ENCODE data around the gene DYNLT3. TPM values are rescaled to one million over a fixed set of nuclear protein-coding genes. Genes with fewer than 3 reads are reported as not detected.

Gene DYNLT3
- polyA plus RNA-seq, 6 donors from 2014 or later: 24.3 to 52.2 (median 32.7) TPM

DNA sequence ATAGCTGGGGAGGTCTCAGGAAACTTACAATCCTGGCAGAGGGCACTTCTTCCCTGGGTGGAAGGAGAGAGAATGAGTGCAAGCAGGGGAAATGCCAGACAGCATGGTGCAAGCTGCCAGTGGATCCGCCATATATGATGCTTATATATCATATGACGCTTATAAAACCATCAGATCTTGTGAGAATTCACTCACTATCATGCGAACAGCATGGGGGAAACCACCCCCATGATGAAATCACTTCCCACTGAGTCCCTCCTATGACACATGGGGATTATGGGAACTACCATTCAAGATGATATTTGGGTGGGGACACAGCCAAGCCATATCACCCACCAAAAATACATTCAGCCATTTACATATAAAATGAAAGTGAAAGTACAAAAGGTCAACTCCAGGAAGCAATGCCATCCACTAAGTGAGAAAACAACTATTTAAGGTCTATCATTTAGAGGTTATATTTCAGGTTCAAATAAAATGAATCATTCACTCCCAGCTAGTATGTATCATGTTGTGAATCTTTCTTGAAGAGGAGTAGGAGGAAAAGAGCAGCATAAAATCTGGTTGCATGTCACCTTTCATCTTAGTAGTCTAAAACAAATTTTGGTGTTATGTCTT, 20.3 kb upstream of the DYNLT3 start:
- Mint-ChIP-seq H3K27ac (no peak overlapping the region), H3K4me3 (peak overlapping the region in 1 of 8 donors; percentile 6), H3K36me3 (no peaks in the 10 kb centered on the region), H3K4me1 (peaks cover 3 to 7% (median 4%) of the 10 kb centered on the region in 3 donors), H3K9me3 (peaks cover 3 to 14% (median 10%) of the 10 kb centered on the region in 7 donors), H3K27me3 (peaks cover under 1 to 27% (median 9%) of the 10 kb centered on the region in 3 donors)
- DNase-seq (no peak), ATAC-seq (ENCODE audit: low read depth in 2 of 2) (no peak)

DNA sequence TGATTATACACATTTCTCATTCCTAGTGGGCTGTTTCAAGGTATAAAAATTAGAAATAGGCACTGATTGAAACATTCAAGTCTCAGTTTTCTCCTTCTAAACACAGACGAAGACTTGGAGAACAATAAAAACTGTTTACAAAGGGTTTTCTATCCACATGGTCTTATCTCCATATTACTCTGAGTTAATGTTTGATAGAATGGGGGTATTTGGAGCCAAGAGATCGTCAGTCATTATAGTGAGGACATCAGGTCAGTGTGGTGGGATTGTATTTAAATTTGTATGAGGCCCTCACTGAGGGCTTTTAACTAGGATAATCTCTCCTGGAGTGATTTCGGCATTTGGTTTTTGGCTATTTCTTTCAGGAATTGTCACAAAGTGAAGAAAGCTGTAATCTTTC, 16.4 kb upstream of the DYNLT3 start:
- Mint-ChIP-seq H3K27me3 (peaks cover 17 to 36% (median 21%) of the 10 kb centered on the region in 3 donors), H3K4me3 (no peak overlapping the region), H3K9me3 (peaks cover 3 to 10% (median 5%) of the 10 kb centered on the region in 7 donors), H3K4me1 (peaks cover 3 to 7% (median 4%) of the 10 kb centered on the region in 3 donors), H3K36me3 (no peaks in the 10 kb centered on the region), H3K27ac (no peak overlapping the region)
- ATAC-seq (ENCODE audit: low read depth in 2 of 2) (no peak), DNase-seq (no peak)

DNA sequence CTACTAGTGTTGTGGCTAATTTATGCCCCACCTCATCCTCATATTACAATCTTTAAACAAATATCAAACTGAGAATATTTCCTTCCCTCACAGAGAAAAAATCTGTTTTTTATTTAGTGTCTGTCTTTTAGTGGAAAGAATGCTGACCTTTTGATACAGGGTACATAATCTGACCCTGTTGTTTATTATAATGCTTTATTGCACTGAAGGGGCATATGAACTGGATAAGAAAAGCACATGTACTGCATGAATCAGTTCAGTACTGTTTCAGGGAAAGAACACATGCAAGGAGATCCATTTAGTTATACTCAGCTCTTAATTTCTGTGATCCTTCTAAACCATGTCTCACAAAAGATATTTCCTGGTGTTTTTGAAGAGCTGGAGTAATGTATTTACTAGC, 15.5 kb upstream of the DYNLT3 start:
- no peak for ATAC-seq (ENCODE audit: low read depth in 2 of 2)
- no peak for DNase-seq
- Mint-ChIP-seq H3K36me3 (no peaks in the 10 kb centered on the region), H3K9me3 (peaks cover 3 to 10% (median 5%) of the 10 kb centered on the region in 7 donors), H3K4me3 (no peak overlapping the region), H3K4me1 (peaks cover 2 to 7% (median 3%) of the 10 kb centered on the region in 3 donors), H3K27me3 (peaks cover 17 to 44% (median 20%) of the 10 kb centered on the region in 3 donors), H3K27ac (no peak overlapping the region)

DNA sequence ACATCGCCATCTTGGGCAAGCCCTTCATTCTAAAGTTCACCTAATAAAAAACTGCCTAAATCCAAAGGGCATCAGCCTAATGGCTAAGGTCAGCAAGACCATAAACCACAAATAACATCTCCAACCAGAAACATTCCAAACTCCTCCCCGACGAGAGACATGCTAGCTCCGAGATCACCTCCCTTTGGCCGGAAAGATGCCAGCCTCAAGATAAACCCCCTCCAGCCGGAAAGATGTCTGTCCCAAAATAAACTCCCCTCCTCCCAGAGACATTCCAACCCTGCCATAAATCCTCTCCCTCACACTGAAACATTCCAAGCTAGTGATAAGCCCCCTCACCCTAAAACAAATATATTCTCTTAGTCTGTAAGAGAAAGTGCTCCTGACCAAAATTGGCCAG, 13.3 kb upstream of the DYNLT3 start:
- ATAC-seq (ENCODE audit: low read depth in 2 of 2): no peak
- peaks cover 0 to 4% (median 0%) of the 10 kb centered on the region in 7 donors for H3K9me3 Mint-ChIP-seq
- no peak for DNase-seq
- H3K27ac Mint-ChIP-seq: no peak overlapping the region
- H3K4me3 Mint-ChIP-seq: no peak overlapping the region
- no peaks in the 10 kb centered on the region for H3K4me1 Mint-ChIP-seq
- H3K36me3 Mint-ChIP-seq: no peaks in the 10 kb centered on the region
- H3K27me3 Mint-ChIP-seq: peaks cover 17 to 51% (median 22%) of the 10 kb centered on the region in 3 donors

DNA sequence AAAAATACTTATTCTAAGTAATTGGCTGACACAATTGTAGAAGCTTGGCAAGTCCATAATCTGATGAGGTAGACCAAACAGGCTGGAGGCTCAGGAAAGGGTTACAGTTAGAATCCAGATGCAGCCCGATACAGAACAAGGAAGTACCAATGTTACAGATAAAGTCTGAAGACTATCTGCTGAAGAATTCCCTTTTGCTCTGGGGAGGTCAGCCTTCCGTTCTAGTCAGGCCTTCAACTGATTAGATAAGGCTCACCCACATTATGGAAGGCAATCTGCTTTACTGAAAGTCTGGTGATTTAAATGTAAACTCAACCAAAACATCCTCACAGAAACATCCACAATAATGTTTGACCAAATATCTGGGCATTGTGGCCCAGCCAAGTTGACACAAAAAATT, 7.4 kb upstream of the DYNLT3 start:
- H3K9me3 Mint-ChIP-seq: peaks cover 0 to 2% (median 0%) of the 10 kb centered on the region in 7 donors

DNA sequence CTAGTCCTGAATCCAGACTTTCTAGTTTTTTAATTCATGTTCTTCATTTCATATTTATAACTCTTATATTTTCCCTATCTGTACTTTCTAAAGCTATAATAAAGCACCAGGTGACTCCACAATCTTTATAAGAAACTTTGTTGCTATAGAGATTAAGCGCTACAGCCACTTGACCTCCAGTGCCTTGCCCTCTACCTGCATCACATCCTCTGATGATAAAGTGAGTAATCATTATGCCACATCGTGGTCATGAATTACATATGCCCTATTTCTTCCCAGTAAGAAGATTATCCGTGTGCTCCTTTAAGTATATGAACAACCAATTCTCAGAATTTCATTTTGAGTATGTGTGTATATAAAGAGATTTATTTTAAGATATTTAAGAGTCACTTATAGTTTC, 6.8 kb upstream of the DYNLT3 start:
- Mint-ChIP-seq H3K36me3 (no peaks in the 10 kb centered on the region), H3K27ac (peak overlapping the region in 1 of 6 donors; percentile 48), H3K9me3 (peaks cover 0 to 5% (median 0%) of the 10 kb centered on the region in 7 donors), H3K27me3 (peaks cover 0 to 54% (median 10%) of the 10 kb centered on the region in 3 donors), H3K4me3 (no peak overlapping the region), H3K4me1 (no peaks in the 10 kb centered on the region)
- no peak for ATAC-seq (ENCODE audit: low read depth in 2 of 2)
- no peak for DNase-seq

More for the DNA sequence above, 7.4 kb upstream of the DYNLT3 start:
- no peak for DNase-seq
- no peak for ATAC-seq (ENCODE audit: low read depth in 2 of 2)
- H3K4me3 Mint-ChIP-seq: no peak overlapping the region
- H3K4me1 Mint-ChIP-seq: no peaks in the 10 kb centered on the region
- no peaks in the 10 kb centered on the region for H3K36me3 Mint-ChIP-seq
- H3K27me3 Mint-ChIP-seq: peaks cover 0 to 54% (median 10%) of the 10 kb centered on the region in 3 donors
- H3K27ac Mint-ChIP-seq: no peak overlapping the region

DNA sequence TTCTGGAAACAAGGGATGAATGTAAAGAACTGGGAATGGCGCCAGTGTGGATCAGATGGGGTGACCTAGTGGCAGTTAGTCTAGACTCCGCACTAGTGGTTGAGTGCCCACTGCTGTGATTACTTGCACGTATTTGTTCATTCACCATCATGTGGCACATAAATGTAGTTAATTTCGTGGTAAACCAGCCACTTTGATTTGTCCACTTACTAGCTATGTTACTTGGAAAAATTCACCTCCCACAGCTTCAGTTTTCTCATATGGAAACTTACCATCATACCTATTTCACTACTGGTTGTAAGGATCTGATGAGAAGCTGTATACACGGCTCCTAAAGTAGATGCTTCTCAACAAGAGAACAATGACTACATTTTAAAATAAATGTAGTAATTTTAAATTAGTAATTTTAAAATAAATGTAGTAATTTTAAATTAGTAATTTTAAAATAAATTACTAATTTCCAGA, 394 bp upstream of the DYNLT3 start:
- H3K9me3 Mint-ChIP-seq: peaks cover 0 to 5% (median 0%) of the 10 kb centered on the region in 7 donors
- peaks cover 0 to 16% (median 9%) of the 10 kb centered on the region in 3 donors for H3K4me1 Mint-ChIP-seq
- H3K27me3 Mint-ChIP-seq: peaks cover 0 to 19% (median 0%) of the 10 kb centered on the region in 3 donors
- peak overlapping the region; percentile 93 to 98 (median 96) for H3K27ac Mint-ChIP-seq
- ATAC-seq (ENCODE audit: low read depth in 2 of 2) (no peak), DNase-seq (no peak)
- H3K36me3 Mint-ChIP-seq: no peaks in the 10 kb centered on the region
- peak overlapping the region; percentile 77 to 93 (median 91) for H3K4me3 Mint-ChIP-seq

DNA sequence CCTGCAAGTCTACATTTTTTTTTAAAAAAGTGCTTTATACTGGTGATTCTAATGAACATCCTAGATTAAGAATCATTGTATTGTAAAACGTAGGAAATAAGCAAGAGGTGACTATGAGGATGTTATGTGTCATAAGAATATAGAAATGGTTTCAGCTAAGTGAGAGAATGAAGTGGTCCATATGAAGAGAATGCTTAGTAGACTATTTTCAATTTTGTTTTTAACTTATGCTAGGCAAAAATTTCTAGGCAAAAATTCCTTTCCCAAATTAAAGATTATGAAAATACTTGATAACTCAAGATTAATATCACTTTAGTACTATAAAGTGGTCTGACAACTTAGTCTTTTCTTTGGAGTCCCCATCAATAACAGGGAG, 825 bp downstream of the DYNLT3 start:
- peaks cover 0 to 15% (median 0%) of the 10 kb centered on the region in 3 donors for H3K27me3 Mint-ChIP-seq
- DNase-seq: no peak
- no peak for ATAC-seq (ENCODE audit: low read depth in 2 of 2)

DNA sequence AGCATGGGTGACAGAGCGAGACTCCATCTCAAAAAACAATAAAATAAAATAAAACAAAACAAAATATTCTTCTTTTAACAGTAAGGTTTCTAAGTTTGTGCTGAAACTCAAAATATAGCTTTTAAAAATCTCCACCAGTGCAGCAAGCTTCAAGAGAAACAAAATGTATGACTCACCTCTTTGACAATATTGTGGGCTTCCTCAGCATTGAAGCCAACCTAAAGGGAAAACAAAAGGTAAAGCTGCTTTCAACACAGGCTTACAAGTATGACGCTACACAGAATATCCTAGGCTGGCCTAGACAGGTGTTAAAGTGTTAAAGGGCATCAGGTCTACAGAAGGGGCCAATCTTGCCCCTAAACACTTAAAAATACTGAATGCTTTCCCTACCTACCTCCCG, 1.2 kb downstream of the DYNLT3 start:
- H3K4me1 Mint-ChIP-seq: peaks cover 0 to 16% (median 9%) of the 10 kb centered on the region in 3 donors
- peaks cover 0 to 2% of the 10 kb centered on the region in 2 donors for H3K36me3 Mint-ChIP-seq
- H3K27ac Mint-ChIP-seq: peak overlapping the region in 2 of 6 donors; percentile 88 to 93
- H3K9me3 Mint-ChIP-seq: peaks cover 0 to 4% (median 0%) of the 10 kb centered on the region in 7 donors
- H3K27me3 Mint-ChIP-seq: peaks cover 0 to 11% (median 0%) of the 10 kb centered on the region in 3 donors
- DNase-seq (no peak), ATAC-seq (ENCODE audit: low read depth in 2 of 2) (no peak)
- H3K4me3 Mint-ChIP-seq: peak overlapping the region in 7 of 8 donors; percentile 64 to 93 (median 78)

More for the DNA sequence above, 825 bp downstream of the DYNLT3 start:
- Mint-ChIP-seq H3K27ac (peak overlapping the region; percentile 27 to 97 (median 84)), H3K4me1 (peaks cover 0 to 16% (median 9%) of the 10 kb centered on the region in 3 donors), H3K9me3 (peaks cover 0 to 5% (median 0%) of the 10 kb centered on the region in 7 donors), H3K4me3 (peak overlapping the region; percentile 77 to 93 (median 86)), H3K36me3 (no peaks in the 10 kb centered on the region)

DNA sequence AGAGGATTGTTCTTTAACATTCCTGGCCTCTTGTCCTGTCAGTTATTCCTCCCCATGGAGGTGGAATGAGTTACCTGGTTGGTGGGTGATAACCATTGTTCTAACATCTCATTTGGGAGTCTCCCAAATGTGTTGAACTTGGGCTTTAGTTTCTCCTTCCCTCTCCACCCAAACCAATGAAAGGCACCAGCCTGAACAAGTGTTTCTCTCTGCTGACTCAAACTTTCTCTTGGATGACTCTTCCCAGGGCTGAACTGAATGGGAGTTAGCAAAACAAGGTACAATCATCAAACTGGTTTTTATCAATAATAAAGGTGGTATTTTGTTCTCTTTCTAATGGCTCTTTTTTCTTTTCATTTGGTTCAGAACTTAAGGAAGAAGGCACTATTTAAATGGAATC, 2.7 kb downstream of the DYNLT3 start:
- H3K36me3 Mint-ChIP-seq: peaks cover 0 to 7% of the 10 kb centered on the region in 2 donors
- peaks cover 0 to 3% (median 0%) of the 10 kb centered on the region in 7 donors for H3K9me3 Mint-ChIP-seq
- DNase-seq (no peak), ATAC-seq (ENCODE audit: low read depth in 2 of 2) (no peak)
- peaks cover 0 to 10% (median 0%) of the 10 kb centered on the region in 3 donors for H3K27me3 Mint-ChIP-seq
- H3K4me3 Mint-ChIP-seq: no peak overlapping the region
- H3K27ac Mint-ChIP-seq: peak overlapping the region in 2 of 6 donors; percentile 49 to 56
- H3K4me1 Mint-ChIP-seq: peaks cover 0 to 16% (median 9%) of the 10 kb centered on the region in 3 donors

DNA sequence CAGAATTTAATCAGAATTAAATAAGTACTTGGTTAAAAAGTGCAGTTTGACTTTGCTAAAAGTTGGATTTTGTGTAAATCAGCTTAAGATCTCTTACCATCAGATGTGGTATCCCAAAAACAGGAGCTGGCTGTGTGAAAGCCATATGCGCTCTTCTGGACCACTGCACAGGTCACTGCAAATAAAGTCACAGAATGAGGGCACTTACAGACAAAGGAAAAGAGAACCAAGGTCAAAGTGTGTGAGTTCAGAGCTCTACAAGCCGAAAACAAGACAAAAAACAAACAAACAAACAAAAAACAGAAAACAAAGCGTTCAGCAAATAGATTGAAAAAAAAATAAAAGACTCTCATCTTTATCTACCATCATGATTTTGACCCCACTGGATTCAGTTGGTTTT, 6.4 kb downstream of the DYNLT3 start:
- Mint-ChIP-seq H3K36me3 (peaks cover 0 to 11% of the 10 kb centered on the region in 2 donors), H3K4me3 (no peak overlapping the region), H3K4me1 (peaks cover 0 to 6% (median 0%) of the 10 kb centered on the region in 3 donors), H3K27ac (peak overlapping the region in 1 of 6 donors; percentile 86), H3K9me3 (no peaks in the 10 kb centered on the region), H3K27me3 (peaks cover 0 to 14% (median 0%) of the 10 kb centered on the region in 3 donors)
- DNase-seq (no peak), ATAC-seq (ENCODE audit: low read depth in 2 of 2) (no peak)

DNA sequence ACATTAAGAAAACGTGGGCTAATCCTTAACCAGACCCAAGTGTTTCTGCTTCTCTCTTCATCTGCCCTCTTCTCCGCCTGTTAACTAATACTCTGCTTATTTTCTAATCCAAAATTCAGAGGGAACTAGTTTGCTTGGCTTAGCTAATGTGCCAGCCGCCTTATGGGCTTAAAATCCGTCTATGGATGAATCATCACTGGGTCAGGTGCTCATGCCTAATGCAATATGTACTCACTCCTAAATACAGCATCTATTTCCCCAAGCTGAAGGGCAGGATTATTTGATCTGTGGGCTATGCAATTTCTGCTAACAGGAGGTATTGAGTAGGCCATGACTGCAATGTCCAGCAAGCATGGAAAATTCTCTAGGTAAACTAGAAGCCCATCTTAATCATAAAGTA, 12.4 kb downstream of the DYNLT3 start:
- ATAC-seq (ENCODE audit: low read depth in 2 of 2): no peak
- H3K9me3 Mint-ChIP-seq: no peaks in the 10 kb centered on the region
- H3K27ac Mint-ChIP-seq: no peak overlapping the region
- peaks cover 0 to 2% (median 2%) of the 10 kb centered on the region in 3 donors for H3K4me1 Mint-ChIP-seq
- peaks cover 0 to 8% (median 0%) of the 10 kb centered on the region in 3 donors for H3K27me3 Mint-ChIP-seq
- H3K36me3 Mint-ChIP-seq: peaks cover 0 to 4% of the 10 kb centered on the region in 2 donors
- H3K4me3 Mint-ChIP-seq: no peak overlapping the region
- DNase-seq: no peak

DNA sequence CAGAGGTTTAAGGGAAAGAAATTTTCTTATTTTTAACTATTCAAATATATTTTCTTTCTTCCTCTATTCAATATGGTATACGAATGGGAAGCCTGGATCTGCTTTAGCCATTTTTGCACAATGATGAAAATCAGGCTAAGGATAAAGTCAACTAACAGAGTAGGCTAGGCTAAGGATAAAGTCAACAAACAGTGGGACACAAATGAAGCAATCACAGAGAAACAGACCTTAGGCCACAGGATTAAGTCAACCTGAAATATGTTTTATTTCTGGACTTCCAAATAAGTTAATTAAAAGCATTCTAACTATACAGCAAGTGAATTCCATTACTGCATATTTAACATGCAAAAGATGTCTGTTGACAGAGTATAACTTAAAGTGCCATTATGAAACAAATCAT, 17.0 kb downstream of the DYNLT3 start:
- H3K4me3 Mint-ChIP-seq: no peak overlapping the region

DNA sequence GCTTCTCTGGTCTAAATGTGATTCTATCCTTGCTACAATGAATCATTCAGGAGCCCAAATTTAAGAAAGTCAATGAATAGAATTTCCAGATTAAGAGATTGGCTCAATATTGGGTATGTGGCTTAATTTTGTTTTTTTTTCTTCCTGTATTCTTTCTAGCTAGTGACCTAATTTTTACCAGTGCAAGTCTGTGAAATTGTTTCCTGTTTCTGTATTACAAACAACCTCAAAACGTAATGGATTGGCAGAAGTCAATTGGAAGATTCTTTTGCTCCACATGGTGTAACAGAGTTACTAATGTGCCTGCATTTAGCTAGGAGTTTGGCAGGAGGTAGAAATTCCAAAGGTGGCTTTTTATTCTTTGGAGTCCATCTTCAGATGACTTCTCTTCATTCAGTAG, 17.6 kb downstream of the DYNLT3 start:
- H3K9me3 Mint-ChIP-seq: no peaks in the 10 kb centered on the region
- peaks cover 5 to 16% (median 16%) of the 10 kb centered on the region in 3 donors for H3K4me1 Mint-ChIP-seq
- peak overlapping the region in 1 of 8 donors; percentile 36 for H3K4me3 Mint-ChIP-seq
- H3K27ac Mint-ChIP-seq: no peak overlapping the region
- peaks cover 0 to 8% (median 0%) of the 10 kb centered on the region in 3 donors for H3K27me3 Mint-ChIP-seq
- ATAC-seq (ENCODE audit: low read depth in 2 of 2) (no peak), DNase-seq (no peak)
- H3K36me3 Mint-ChIP-seq: no peaks in the 10 kb centered on the region

More for the DNA sequence above, 17.0 kb downstream of the DYNLT3 start:
- DNase-seq (no peak), ATAC-seq (ENCODE audit: low read depth in 2 of 2) (no peak)
- H3K27me3 Mint-ChIP-seq: peaks cover 0 to 8% (median 0%) of the 10 kb centered on the region in 3 donors
- no peaks in the 10 kb centered on the region for H3K36me3 Mint-ChIP-seq
- no peaks in the 10 kb centered on the region for H3K9me3 Mint-ChIP-seq
- H3K4me1 Mint-ChIP-seq: peaks cover 0 to 11% (median 10%) of the 10 kb centered on the region in 3 donors
- no peak overlapping the region for H3K27ac Mint-ChIP-seq
